ENCODE measurements around the gene IL13.

IL13 gene

GRCh38 chr5:132679717-132680380 is 21.9 kb downstream of the IL13 start:
- TF ChIP-seq USF1 (IDR thresholded peaks at IDR 0.05) (no peak), TCF12 (IDR thresholded peaks at IDR 0.05; ENCODE audit: low read depth) (no peak), YY1 (IDR thresholded peaks at IDR 0.05; ENCODE audit: low read depth) (no peak), CREB1 (IDR thresholded peaks at IDR 0.05; ENCODE audit: low read depth) (no peak), FOXM1 (IDR thresholded peaks at IDR 0.05; ENCODE audit: borderline replicate concordance, low read depth) (no peak), NFIC (IDR thresholded peaks at IDR 0.05) (no peak), EGR1 (IDR thresholded peaks at IDR 0.05) (no peak), CEBPB (IDR thresholded peaks at IDR 0.05) (no peak), EP300 (IDR thresholded peaks at IDR 0.05; ENCODE audit: borderline replicate concordance) (no peak), RAD21 (IDR thresholded peaks at IDR 0.05; ENCODE audit: low read depth) (no peak), MAX (IDR thresholded peaks at IDR 0.05) (no peak), REST (IDR thresholded peaks at IDR 0.05; ENCODE audit: low read depth) (no peak), ZBTB7A (IDR thresholded peaks at IDR 0.05; ENCODE audit: low read depth) (no peak), TEAD4 (IDR thresholded peaks at IDR 0.05) (no peak), TAF1 (IDR thresholded peaks at IDR 0.05; ENCODE audit: low read depth) (no peak)

GRCh38 chr5:132680780-132681475 is 23.0 kb downstream of the IL13 start:
- no peak for TF ChIP-seq CEBPB (IDR thresholded peaks at IDR 0.05)
- TF ChIP-seq MAX (IDR thresholded peaks at IDR 0.05) = no peak
- TF ChIP-seq YY1 (IDR thresholded peaks at IDR 0.05; ENCODE audit: low read depth) = no peak
- no peak for TF ChIP-seq EP300 (IDR thresholded peaks at IDR 0.05; ENCODE audit: borderline replicate concordance)
- TF ChIP-seq CREB1 (IDR thresholded peaks at IDR 0.05; ENCODE audit: low read depth) = no peak
- no peak for TF ChIP-seq FOXM1 (IDR thresholded peaks at IDR 0.05; ENCODE audit: borderline replicate concordance, low read depth)
- TF ChIP-seq TCF12 (IDR thresholded peaks at IDR 0.05; ENCODE audit: low read depth) = no peak
- no peak for TF ChIP-seq NFIC (IDR thresholded peaks at IDR 0.05)
- TF ChIP-seq ZBTB7A (IDR thresholded peaks at IDR 0.05; ENCODE audit: low read depth) = no peak

- no peak for TF ChIP-seq TAF1 (IDR thresholded peaks at IDR 0.05; ENCODE audit: low read depth)
- no peak for TF ChIP-seq CEBPB (IDR thresholded peaks at IDR 0.05)
- no peak for TF ChIP-seq EP300 (IDR thresholded peaks at IDR 0.05; ENCODE audit: borderline replicate concordance)
- no peak for TF ChIP-seq FOXM1 (IDR thresholded peaks at IDR 0.05; ENCODE audit: borderline replicate concordance, low read depth)
- no peak for TF ChIP-seq TEAD4 (IDR thresholded peaks at IDR 0.05)
- TF ChIP-seq YY1 (IDR thresholded peaks at IDR 0.05; ENCODE audit: low read depth) = no peak
- TF ChIP-seq ZBTB7A (IDR thresholded peaks at IDR 0.05; ENCODE audit: low read depth) = no peak
- TF ChIP-seq TCF12 (IDR thresholded peaks at IDR 0.05; ENCODE audit: low read depth) = no peak
- no peak for TF ChIP-seq MAX (IDR thresholded peaks at IDR 0.05)
- no peak for TF ChIP-seq CREB1 (IDR thresholded peaks at IDR 0.05; ENCODE audit: low read depth)
- no peak for TF ChIP-seq REST (IDR thresholded peaks at IDR 0.05; ENCODE audit: low read depth)
- no peak for TF ChIP-seq EGR1 (IDR thresholded peaks at IDR 0.05)
- TF ChIP-seq RAD21 (IDR thresholded peaks at IDR 0.05; ENCODE audit: low read depth) = no peak
- TF ChIP-seq NFIC (IDR thresholded peaks at IDR 0.05) = no peak
- no peak for TF ChIP-seq USF1 (IDR thresholded peaks at IDR 0.05)
Observed at GRCh38 chr5:132681476-132681831, 23.5 kb downstream of the IL13 start.

GRCh38 chr5:132681983-132682382 is 24.0 kb downstream of the IL13 start:
- TF ChIP-seq EGR1 (IDR thresholded peaks at IDR 0.05) = no peak
- TF ChIP-seq CEBPB (IDR thresholded peaks at IDR 0.05) = no peak
- TF ChIP-seq USF1 (IDR thresholded peaks at IDR 0.05) = no peak

- TF ChIP-seq TCF12 (IDR thresholded peaks at IDR 0.05; ENCODE audit: low read depth) (no peak), EP300 (IDR thresholded peaks at IDR 0.05; ENCODE audit: borderline replicate concordance) (no peak), YY1 (IDR thresholded peaks at IDR 0.05; ENCODE audit: low read depth) (no peak)
Observed at GRCh38 chr5:132684491-132684890, 26.5 kb downstream of the IL13 start.
